Stomach (tissue), 4 donors: Measurements from ENCODE around the gene CLEC1A.

ENCODE experiments used
- EP300 ChIP-seq: sonication (generic); formaldehyde crosslinking; IDR thresholded peaks from one replicate; pipeline ENCODE4 v1.6.1; 2017; ENCODE audit warnings: antibody characterized with exemption
- POLR2A ChIP-seq, 4 donors: fragments of 450-650 bp; IDR thresholded peaks; one replicate each; pipeline ENCODE4 v1.6.1; 2016; ENCODE audit warnings: antibody characterized with exemption in 4 of 4, control low read depth in 2 of 4, mild to moderate bottlenecking in 1 of 4, moderate library complexity in 1 of 4
- POLR2AphosphoS5 ChIP-seq, 3 donors: sonication (generic); formaldehyde crosslinking; IDR thresholded peaks; one replicate each; pipeline ENCODE4 v1.6.1; 2016; ENCODE audit warnings: antibody characterized with exemption in 3 of 3
- TF ChIP-seq, protein P1 (sequence below), 7 experiments: fragments of 450-650 bp in 4 of 7; fragments of 200-600 bp in 3 of 7; sonication (generic) in 3 of 7; IDR thresholded peaks; one replicate each; pipeline ENCODE4 v1.5.1; 2016 to 2019; ENCODE audit warnings: antibody characterized with exemption in 7 of 7, control low read depth in 2 of 7, mild to moderate bottlenecking in 1 of 7

DNA sequence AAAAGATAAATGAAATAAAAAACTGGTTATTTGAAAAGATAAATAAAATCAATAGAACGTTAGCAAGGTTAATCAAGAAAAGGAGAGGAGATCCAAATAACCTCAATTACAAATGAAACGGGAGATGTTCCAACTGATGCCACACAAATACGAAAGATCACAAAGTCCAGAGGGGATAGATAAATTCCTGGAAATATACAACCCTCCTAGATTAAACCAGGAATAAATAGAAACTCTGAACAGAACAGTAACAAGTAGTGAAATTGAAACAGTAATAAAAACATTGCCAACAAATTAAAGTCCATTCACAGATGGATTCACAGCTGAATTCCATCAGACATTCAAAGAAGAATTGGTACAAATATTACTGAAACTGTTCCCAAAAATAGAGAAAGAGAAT, 12.4 kb downstream of the CLEC1A start:
- TF ChIP-seq, protein P1, sequence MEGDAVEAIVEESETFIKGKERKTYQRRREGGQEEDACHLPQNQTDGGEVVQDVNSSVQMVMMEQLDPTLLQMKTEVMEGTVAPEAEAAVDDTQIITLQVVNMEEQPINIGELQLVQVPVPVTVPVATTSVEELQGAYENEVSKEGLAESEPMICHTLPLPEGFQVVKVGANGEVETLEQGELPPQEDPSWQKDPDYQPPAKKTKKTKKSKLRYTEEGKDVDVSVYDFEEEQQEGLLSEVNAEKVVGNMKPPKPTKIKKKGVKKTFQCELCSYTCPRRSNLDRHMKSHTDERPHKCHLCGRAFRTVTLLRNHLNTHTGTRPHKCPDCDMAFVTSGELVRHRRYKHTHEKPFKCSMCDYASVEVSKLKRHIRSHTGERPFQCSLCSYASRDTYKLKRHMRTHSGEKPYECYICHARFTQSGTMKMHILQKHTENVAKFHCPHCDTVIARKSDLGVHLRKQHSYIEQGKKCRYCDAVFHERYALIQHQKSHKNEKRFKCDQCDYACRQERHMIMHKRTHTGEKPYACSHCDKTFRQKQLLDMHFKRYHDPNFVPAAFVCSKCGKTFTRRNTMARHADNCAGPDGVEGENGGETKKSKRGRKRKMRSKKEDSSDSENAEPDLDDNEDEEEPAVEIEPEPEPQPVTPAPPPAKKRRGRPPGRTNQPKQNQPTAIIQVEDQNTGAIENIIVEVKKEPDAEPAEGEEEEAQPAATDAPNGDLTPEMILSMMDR (IDR thresholded peaks at IDR 0.05): no peak
- TF ChIP-seq POLR2AphosphoS5 (IDR thresholded peaks at IDR 0.05) (no peak), POLR2A (IDR thresholded peaks at IDR 0.05) (no peak), EP300 (no peak)
